Gastroesophageal sphincter (tissue), 4 donors: Measurements from ENCODE around the gene NLRP1. TPM values are rescaled to one million over a fixed set of nuclear protein-coding genes. Genes with fewer than 3 reads are reported as not detected.

Experiments
- ATAC-seq: fragments of 150-250 bp; one replicate; pipeline ENCODE4 v1.9.1; 2016; ENCODE audit warnings: mild to moderate bottlenecking, moderate library complexity
- H3K27ac ChIP-seq, 4 donors: fragments of 200-600 bp; sonication (generic) in 3 of 4; 1 replicate in 3 of 4; 2 replicates in 1 of 4; pipeline ENCODE4 v1.5.1; 2016 to 2019
- H3K27me3 ChIP-seq: fragments of 200-600 bp; sonication (generic); one replicate; pipeline ENCODE4 v1.5.1; 2019
- H3K36me3 ChIP-seq, 2 donors: fragments of 200-600 bp; sonication (generic); one replicate each; pipeline ENCODE4 v1.5.1; 2019; ENCODE audit warnings: control low read depth in 1 of 2
- H3K4me1 ChIP-seq, 3 donors: fragments of 200-600 bp; sonication (generic); 1 replicate in 2 of 3; 2 replicates in 1 of 3; pipeline ENCODE4 v1.5.1; 2016 to 2019; ENCODE audit warnings: control low read depth in 2 of 3
- H3K4me3 ChIP-seq, 2 donors: fragments of 200-600 bp; sonication (generic); one replicate each; pipeline ENCODE4 v1.5.1; 2019; ENCODE audit warnings: mild to moderate bottlenecking in 1 of 2, moderate library complexity in 1 of 2
- H3K9me3 ChIP-seq, 3 donors: fragments of 200-600 bp; sonication (generic); one replicate each; pipeline ENCODE4 v1.5.1; 2017 to 2019; ENCODE audit warnings: control low read depth in 2 of 3
- CTCF ChIP-seq, 4 experiments: fragments of 200-600 bp in 2 of 4; fragments of 450-650 bp in 2 of 4; sonication (generic) in 1 of 4; IDR thresholded peaks; one replicate each; pipeline ENCODE4 v1.5.1; 2017 to 2019; ENCODE audit warnings: antibody characterized with exemption in 4 of 4, mild to moderate bottlenecking in 2 of 4, moderate library complexity in 2 of 4
- EP300 ChIP-seq: sonication (generic); formaldehyde crosslinking; IDR thresholded peaks from one replicate; pipeline ENCODE4 v1.6.1; 2017; ENCODE audit warnings: antibody characterized with exemption, mild to moderate bottlenecking
- POLR2A ChIP-seq, 2 donors: fragments of 450-650 bp; IDR thresholded peaks; one replicate each; pipeline ENCODE4 v1.6.1; 2017; ENCODE audit warnings: antibody characterized with exemption in 2 of 2, mild to moderate bottlenecking in 2 of 2, moderate library complexity in 1 of 2
- POLR2AphosphoS5 ChIP-seq: sonication (generic); formaldehyde crosslinking; IDR thresholded peaks from one replicate; pipeline ENCODE4 v1.6.1; 2017; ENCODE audit warnings: antibody characterized with exemption
- WGBS, 2 donors: methylation state at CpG; one replicate each; pipeline ENCODE4 v1.1.5; 2018; ENCODE audit warnings: low coverage in 1 of 2; 5-methylcytosine and 5-hydroxymethylcytosine counted together
- total RNA-seq, 4 donors: library from RNA; depleted of rRNA; stranded (reverse); fragments of >200 nt; gene quantifications; one replicate each; pipeline ENCODE4 v1.1.0, GENCODE V29; 2016

Gene NLRP1
- total RNA-seq, 4 donors from 2014 or later, result 8.2 to 26.0 (median 19.6) TPM

DNA sequence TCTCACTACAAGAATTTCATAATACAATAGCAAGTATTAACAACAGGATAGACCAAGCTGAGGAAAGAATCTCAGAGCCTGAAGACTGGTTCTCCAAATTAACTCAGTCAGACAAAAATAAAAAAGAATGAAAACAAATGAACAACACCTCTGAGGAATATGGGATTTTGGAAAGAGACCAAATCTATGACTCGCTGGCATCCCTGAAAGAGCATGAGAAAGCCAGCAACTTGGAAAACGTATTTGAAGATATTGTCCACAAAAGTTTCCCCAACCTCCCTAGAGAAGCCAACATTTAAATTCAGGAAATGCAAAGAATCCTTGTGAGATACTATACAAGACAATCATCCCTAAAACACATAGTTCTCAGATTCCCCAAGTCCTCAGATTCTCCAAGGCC lies 20.9 kb downstream of the NLRP1 start:
- Histone ChIP-seq H3K36me3 (peaks cover 0 to 14% of the 10 kb centered on the region in 2 donors), H3K27me3 (no peaks in the 10 kb centered on the region), H3K9me3 (peaks cover 0 to 9% (median 0%) of the 10 kb centered on the region in 3 donors), H3K4me3 (no peak overlapping the region), H3K4me1 (no peaks in the 10 kb centered on the region), H3K27ac (no peak overlapping the region)
- WGBS, 2 donors, result 35 to 67% methylated on average over 2 of the region's 2 CpGs
- ATAC-seq, result no peak
- TF ChIP-seq CTCF (IDR thresholded peaks at IDR 0.05) (no peak), POLR2AphosphoS5 (no peak), POLR2A (IDR thresholded peaks at IDR 0.05) (no peak), EP300 (no peak)

DNA sequence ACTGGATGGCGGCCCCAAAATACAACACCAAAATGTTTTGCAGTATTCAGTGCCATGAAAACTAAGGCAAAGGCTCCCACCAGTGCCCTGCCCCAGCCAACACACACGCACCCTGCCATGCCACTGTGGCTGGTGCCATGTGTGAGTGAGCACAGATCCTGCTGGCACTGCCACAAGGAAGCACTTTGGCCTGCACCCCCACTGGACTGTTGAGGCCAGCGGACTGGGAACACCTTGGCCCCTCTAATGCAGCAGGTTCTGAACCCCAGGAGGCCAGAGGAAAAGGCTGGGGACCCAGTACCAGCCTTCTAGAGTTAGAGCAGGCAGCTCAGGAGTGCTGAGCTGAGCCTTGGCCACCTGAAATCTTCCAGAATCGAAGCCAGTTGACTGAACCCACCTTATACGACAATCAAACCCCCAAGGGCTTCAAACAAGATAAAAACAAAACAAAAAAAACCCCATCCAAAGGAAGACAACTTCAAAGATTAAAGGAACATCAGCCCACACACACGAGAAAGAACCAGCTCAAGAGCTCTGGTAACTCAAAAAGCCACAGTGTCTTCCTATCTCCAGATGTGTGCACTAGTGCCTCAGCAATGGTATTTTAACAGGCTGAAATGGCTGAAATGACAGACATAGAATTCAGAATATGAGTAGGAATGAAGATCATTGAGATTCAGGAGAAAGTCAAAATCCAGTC lies 21.5 kb downstream of the NLRP1 start:
- no peak for TF ChIP-seq EP300
- TF ChIP-seq CTCF (IDR thresholded peaks at IDR 0.05), result no peak
- TF ChIP-seq POLR2A (IDR thresholded peaks at IDR 0.05), result no peak
- no peak for TF ChIP-seq POLR2AphosphoS5
- Histone ChIP-seq H3K27me3 (no peaks in the 10 kb centered on the region), H3K36me3 (peaks cover 0 to 17% of the 10 kb centered on the region in 2 donors), H3K4me3 (no peak overlapping the region), H3K4me1 (no peaks in the 10 kb centered on the region), H3K9me3 (peaks cover 0 to 9% (median 0%) of the 10 kb centered on the region in 3 donors), H3K27ac (no peak overlapping the region)
- ATAC-seq, result no peak
- WGBS, 2 donors, result 81% methylated on average over 6 of the region's 6 CpGs; no CpG with 5 or more reads in 1 of the 2 donors

GRCh38 chr17:5561736-5562571 lies 22.4 kb downstream of the NLRP1 start:
- no peak overlapping the region for H3K27ac ChIP-seq
- TF ChIP-seq POLR2A (IDR thresholded peaks at IDR 0.05) (no peak), CTCF (IDR thresholded peaks at IDR 0.05) (no peak), EP300 (no peak), POLR2AphosphoS5 (no peak)
- peaks cover 0 to 17% of the 10 kb centered on the region in 2 donors for H3K36me3 ChIP-seq
- H3K4me3 ChIP-seq, result no peak overlapping the region
- no peaks in the 10 kb centered on the region for H3K27me3 ChIP-seq
- peaks cover 0 to 9% (median 0%) of the 10 kb centered on the region in 3 donors for H3K9me3 ChIP-seq
- WGBS, 2 donors, result 69 to 90% methylated on average over 5 to 6 of the region's 14 CpGs
- no peak for ATAC-seq
- no peaks in the 10 kb centered on the region for H3K4me1 ChIP-seq

GRCh38 chr17:5560361-5560988 lies 23.8 kb downstream of the NLRP1 start:
- Histone ChIP-seq H3K9me3 (peaks cover 0 to 9% (median 0%) of the 10 kb centered on the region in 3 donors), H3K4me3 (no peak overlapping the region), H3K4me1 (no peaks in the 10 kb centered on the region), H3K27ac (no peak overlapping the region), H3K36me3 (peaks cover 0 to 17% of the 10 kb centered on the region in 2 donors), H3K27me3 (no peaks in the 10 kb centered on the region)
- TF ChIP-seq CTCF (IDR thresholded peaks at IDR 0.05) (no peak), EP300 (no peak), POLR2AphosphoS5 (no peak), POLR2A (IDR thresholded peaks at IDR 0.05) (no peak)
- 83% methylated on average over 6 of the region's 9 CpGs; no CpG with 5 or more reads in 1 of the 2 donors for WGBS, 2 donors
- ATAC-seq, result no peak
